HS-5 (cell line): ENCODE data around the gene SPIRE2.

Experiments
- DNase-seq: peaks from one replicate; pipeline ENCODE4 v3.0.0-alpha.2; 2012; ENCODE audit warnings: low read depth

SPIRE2 gene

GRCh38 chr16:89837014-89837546, 8.8 kb downstream of the SPIRE2 start:
- DNase-seq, result no peak

GRCh38 chr16:89841275-89841674, 13.0 kb downstream of the SPIRE2 start:
- no peak for DNase-seq

- DNase-seq, result no peak
These were observed 14.5 kb downstream of the SPIRE2 start for GRCh38 chr16:89842471-89843408.

GRCh38 chr16:89843409-89844350, 15.4 kb downstream of the SPIRE2 start:
- no peak for DNase-seq

- no peak for DNase-seq
These were observed 16.6 kb downstream of the SPIRE2 start for GRCh38 chr16:89844739-89845339.

- no peak for DNase-seq
These were observed 17.1 kb downstream of the SPIRE2 start for GRCh38 chr16:89845417-89845816.

- DNase-seq, result no peak
These were observed 19.0 kb downstream of the SPIRE2 start for GRCh38 chr16:89847051-89847939.

GRCh38 chr16:89847940-89848297, 19.6 kb downstream of the SPIRE2 start:
- no peak for DNase-seq

- no peak for DNase-seq
These were observed 20.7 kb downstream of the SPIRE2 start for GRCh38 chr16:89848974-89849373.

- DNase-seq, result no peak
These were observed 25.2 kb downstream of the SPIRE2 start for GRCh38 chr16:89853306-89853993.

GRCh38 chr16:89855301-89855945, 27.1 kb downstream of the SPIRE2 start:
- DNase-seq, result no peak

- DNase-seq, result no peak
These were observed 27.7 kb downstream of the SPIRE2 start for GRCh38 chr16:89855986-89856385.

- no peak for DNase-seq
These were observed 30.8 kb downstream of the SPIRE2 start for GRCh38 chr16:89858973-89859614.

GRCh38 chr16:89859615-89860007, 31.3 kb downstream of the SPIRE2 start:
- DNase-seq, result no peak

- no peak for DNase-seq
These were observed 32.6 kb downstream of the SPIRE2 start for GRCh38 chr16:89860747-89861304.

- no peak for DNase-seq
These were observed 33.4 kb downstream of the SPIRE2 start for GRCh38 chr16:89861648-89862047.

- no peak for DNase-seq
These were observed 34.5 kb downstream of the SPIRE2 start for GRCh38 chr16:89862732-89863131.

- DNase-seq, result no peak
These were observed 35.7 kb downstream of the SPIRE2 start for GRCh38 chr16:89863741-89864526.

- DNase-seq, result no peak
These were observed 36.2 kb downstream of the SPIRE2 start for GRCh38 chr16:89864527-89864820.
